Right lobe of liver (tissue), 6 donors: ENCODE results near the gene BMP7. TPM values are rescaled to one million over a fixed set of nuclear protein-coding genes. Genes with fewer than 3 reads are reported as not detected.

ENCODE experiments used
- ATAC-seq, 4 donors: fragments of 200-7000 bp; cut with Tn5 transposase; one replicate each; pipeline ENCODE4 v1.9.1; 2020; ENCODE audit warnings: mild to moderate bottlenecking in 4 of 4, moderate library complexity in 4 of 4
- DNase-seq, 3 donors: peaks; one replicate each; pipeline ENCODE4 v3.0.0-alpha.2; 2020
- H3K27ac ChIP-seq, 3 donors: fragments of 200-600 bp; one replicate each; pipeline ENCODE4 v1.8.0; 2022
- H3K27me3 ChIP-seq, 2 donors: fragments of 200-600 bp; one replicate each; pipeline ENCODE4 v1.8.0; 2022
- H3K36me3 ChIP-seq, 4 donors: fragments of 200-600 bp; sonication (generic) in 1 of 4; one replicate each; pipeline versions ENCODE4 v1.5.1 to v1.8.0; 2017 to 2022; ENCODE audit warnings: control low read depth in 1 of 4
- H3K4me1 ChIP-seq, 4 donors: fragments of 200-600 bp; sonication (generic) in 1 of 4; one replicate each; pipeline versions ENCODE4 v1.5.1 to v1.8.0; 2017 to 2022; ENCODE audit warnings: control low read depth in 1 of 4
- H3K4me3 ChIP-seq, 3 donors: fragments of 200-600 bp; one replicate each; pipeline ENCODE4 v1.8.0; 2022
- H3K9me3 ChIP-seq, 4 donors: fragments of 200-600 bp; sonication (generic) in 1 of 4; one replicate each; pipeline versions ENCODE4 v1.5.1 to v1.8.0; 2017 to 2022; ENCODE audit warnings: control low read depth in 1 of 4
- POLR2A ChIP-seq: fragments of 450-650 bp; IDR thresholded peaks from one replicate; pipeline ENCODE4 v1.6.1; 2017; ENCODE audit warnings: antibody characterized with exemption, mild to moderate bottlenecking
- WGBS: methylation state at CpG from one replicate; pipeline ENCODE4 v1.1.6; 2018; ENCODE audit warnings: low coverage, low lambda C conversion rate; ENCODE audit not compliant: insufficient coverage; ENCODE audit errors: missing lambda C conversion rate; 5-methylcytosine and 5-hydroxymethylcytosine counted together
- intact Hi-C, 2 donors: fragments of 100-400 bp; cut with DNase I; formaldehyde crosslinking; loops; one replicate each; pipeline versions ENCODE4 v1.11.2 to v1.14.1; 2022
- total RNA-seq, 6 experiments: library from RNA; depleted of rRNA in 2 of 6; stranded (reverse); fragments of >200 nt in 2 of 6; fragmentation: NEBNext Ultra II Directional in 3 of 6; extraction: Animal tissue kit (Norgen Biotek cat#: 25700) in 3 of 6; gene quantifications; one replicate each; pipeline versions ENCODE4 v1.1.0 to v1.2.4, GENCODE V29; 2016 to 2023
- TF ChIP-seq, protein P1 (sequence below), 4 donors: fragments of 200-600 bp in 3 of 4; fragments of 450-650 bp in 1 of 4; IDR thresholded peaks; one replicate each; pipeline versions ENCODE4 v1.5.1 to v1.8.0; 2016 to 2022; ENCODE audit warnings: antibody characterized with exemption in 4 of 4, mild to moderate bottlenecking in 2 of 4
- donor health status: DM: no; HTN: yes; CAD: no.
- donor health status: DM: no; HTN: no; CAD: no.
- donor health status: DM: no; HTN: no; CAD: no.
- donor health status: DM: no; HTN: yes; CAD: no.
- donor health status: DM: no; HTN: yes; CAD: no.

BMP7 gene
- total RNA-seq, 6 experiments from 2014 or later, result not detected

GRCh38 chr20:57313230-57313629, 46.8 kb upstream of the BMP7 start:
- TF ChIP-seq, protein P1, sequence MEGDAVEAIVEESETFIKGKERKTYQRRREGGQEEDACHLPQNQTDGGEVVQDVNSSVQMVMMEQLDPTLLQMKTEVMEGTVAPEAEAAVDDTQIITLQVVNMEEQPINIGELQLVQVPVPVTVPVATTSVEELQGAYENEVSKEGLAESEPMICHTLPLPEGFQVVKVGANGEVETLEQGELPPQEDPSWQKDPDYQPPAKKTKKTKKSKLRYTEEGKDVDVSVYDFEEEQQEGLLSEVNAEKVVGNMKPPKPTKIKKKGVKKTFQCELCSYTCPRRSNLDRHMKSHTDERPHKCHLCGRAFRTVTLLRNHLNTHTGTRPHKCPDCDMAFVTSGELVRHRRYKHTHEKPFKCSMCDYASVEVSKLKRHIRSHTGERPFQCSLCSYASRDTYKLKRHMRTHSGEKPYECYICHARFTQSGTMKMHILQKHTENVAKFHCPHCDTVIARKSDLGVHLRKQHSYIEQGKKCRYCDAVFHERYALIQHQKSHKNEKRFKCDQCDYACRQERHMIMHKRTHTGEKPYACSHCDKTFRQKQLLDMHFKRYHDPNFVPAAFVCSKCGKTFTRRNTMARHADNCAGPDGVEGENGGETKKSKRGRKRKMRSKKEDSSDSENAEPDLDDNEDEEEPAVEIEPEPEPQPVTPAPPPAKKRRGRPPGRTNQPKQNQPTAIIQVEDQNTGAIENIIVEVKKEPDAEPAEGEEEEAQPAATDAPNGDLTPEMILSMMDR (IDR thresholded peaks at IDR 0.05), result no peak
- TF ChIP-seq POLR2A, result no peak
- Histone ChIP-seq H3K27ac (no peak overlapping the region), H3K9me3 (no peaks in the 10 kb centered on the region), H3K36me3 (no peaks in the 10 kb centered on the region), H3K4me3 (no peak overlapping the region), H3K27me3 (no peaks in the 10 kb centered on the region), H3K4me1 (no peaks in the 10 kb centered on the region)
- intact Hi-C loops, result no loop called here
- WGBS, result 15% methylated on average over 4 of the region's 5 CpGs
- ATAC-seq (no peak), DNase-seq (no peak)

DNA sequence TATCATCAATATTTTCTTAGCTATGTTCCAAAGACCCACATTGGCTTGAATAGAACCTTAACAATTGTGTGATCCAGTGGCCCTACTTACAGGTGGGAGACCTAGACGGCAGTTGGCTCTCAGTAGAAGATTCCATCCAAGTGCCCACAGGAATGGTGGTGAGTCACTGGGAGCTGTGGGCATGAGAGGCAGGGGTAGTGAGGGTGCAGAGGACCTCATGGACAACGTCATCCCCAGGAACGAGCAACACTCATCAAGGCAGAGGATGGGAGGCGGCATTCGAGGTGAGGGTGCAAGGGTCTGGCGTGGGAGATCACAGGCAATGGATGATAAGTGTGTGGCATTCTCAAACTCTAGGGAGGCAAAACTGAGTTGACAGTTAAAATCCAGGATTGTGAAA, 45.7 kb upstream of the BMP7 start:
- H3K4me1 ChIP-seq, result no peaks in the 10 kb centered on the region
- H3K36me3 ChIP-seq, result no peaks in the 10 kb centered on the region
- intact Hi-C loops, result no loop called here
- no peak overlapping the region for H3K27ac ChIP-seq
- no peaks in the 10 kb centered on the region for H3K27me3 ChIP-seq
- TF ChIP-seq, protein P1 (IDR thresholded peaks at IDR 0.05), result no peak
- TF ChIP-seq POLR2A, result no peak
- no peaks in the 10 kb centered on the region for H3K9me3 ChIP-seq
- ATAC-seq (no peak), DNase-seq (no peak)
- no peak overlapping the region for H3K4me3 ChIP-seq
- WGBS, result 62% methylated on average over 2 of the region's 6 CpGs

GRCh38 chr20:57310821-57311514, 44.5 kb upstream of the BMP7 start:
- H3K27ac ChIP-seq, result no peak overlapping the region
- H3K4me3 ChIP-seq, result no peak overlapping the region
- H3K9me3 ChIP-seq, result no peaks in the 10 kb centered on the region
- ATAC-seq (no peak), DNase-seq (no peak)
- intact Hi-C loops, result no loop called here
- 72% methylated on average over 9 of the region's 11 CpGs for WGBS
- TF ChIP-seq, protein P1 (IDR thresholded peaks at IDR 0.05), result no peak
- no peak for TF ChIP-seq POLR2A
- no peaks in the 10 kb centered on the region for H3K27me3 ChIP-seq
- H3K36me3 ChIP-seq, result no peaks in the 10 kb centered on the region
- H3K4me1 ChIP-seq, result no peaks in the 10 kb centered on the region

DNA sequence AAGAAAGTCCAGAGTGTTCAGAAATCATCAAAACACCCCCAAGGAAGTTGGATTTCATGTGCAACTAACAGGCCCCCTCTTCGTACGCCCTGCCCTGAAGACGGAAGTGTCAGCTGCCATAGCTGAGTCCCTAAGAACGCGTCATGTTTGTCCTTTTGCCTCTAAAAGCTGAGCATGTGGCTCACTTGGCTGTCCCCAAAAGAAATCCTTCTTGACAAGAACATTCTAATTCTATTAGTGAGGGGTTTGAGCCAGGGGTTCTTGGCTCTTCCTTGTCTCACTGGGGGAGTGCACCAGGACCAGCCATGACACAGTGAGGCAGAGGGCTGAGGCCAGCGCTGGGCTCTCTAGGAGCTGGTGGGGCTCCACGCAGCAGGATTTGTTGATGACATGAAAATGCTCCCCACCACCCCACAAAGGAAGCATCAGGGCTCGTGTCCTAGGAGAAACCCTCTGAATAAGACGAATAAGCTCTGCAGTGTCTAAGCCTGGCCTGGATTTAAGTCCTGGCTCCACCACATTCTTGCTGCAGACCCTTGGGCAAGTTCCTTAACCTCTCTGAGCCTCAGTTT, 43.2 kb upstream of the BMP7 start:
- DNase-seq, result no peak
- TF ChIP-seq, protein P1 (IDR thresholded peaks at IDR 0.05), result no peak
- TF ChIP-seq POLR2A, result no peak
- no peaks in the 10 kb centered on the region for H3K27me3 ChIP-seq
- H3K4me3 ChIP-seq, result no peak overlapping the region
- 69% methylated on average over 7 of the region's 9 CpGs for WGBS
- ATAC-seq, result no peak
- no peaks in the 10 kb centered on the region for H3K4me1 ChIP-seq
- intact Hi-C loops, result no loop called here
- no peak overlapping the region for H3K27ac ChIP-seq
- no peaks in the 10 kb centered on the region for H3K9me3 ChIP-seq
- no peaks in the 10 kb centered on the region for H3K36me3 ChIP-seq
